SK-N-SH (cell line): Measurements from ENCODE around the gene IGF1R. TPM values are rescaled to one million over a fixed set of nuclear protein-coding genes. Genes with fewer than 3 reads are reported as not detected.

Experiments used
- CTCF ChIA-PET: fragments of 300-600, 350-600 bp; formaldehyde crosslinking; extraction: SDS; loops from one replicate; lab custom pipeline; 2021; lab: Yijun Ruan, JAX
- POLR2A ChIA-PET: fragments of 350-600 bp; sonication (Branson Sonifier 250); formaldehyde crosslinking; extraction: SDS; loops from one replicate; lab custom pipeline; 2020; ENCODE audit warnings: antibody characterized with exemption, inconsistent platforms; lab: Yijun Ruan, JAX
- DNase-seq: peaks from one replicate; pipeline ENCODE4 v3.0.0; 2012
- H2AFZ ChIP-seq: fragments of 200-600 bp; sonication (generic); 2 replicates; pipeline ENCODE4 v1.8.1; 2016; ENCODE audit warnings: antibody characterized with exemption, mild to moderate bottlenecking, low read depth
- H3F3A ChIP-seq: fragments of 200-600 bp; sonication (generic); replicated peaks from 2 replicates; pipeline ENCODE3; 2016; ENCODE audit warnings: antibody characterized with exemption, mild to moderate bottlenecking; ENCODE audit not compliant: insufficient read depth
- H3K27ac ChIP-seq, 2 experiments: fragments of 200-500 bp in 1 of 2; fragments of 200-600 bp in 1 of 2; sonication (Bioruptor generic) in 1 of 2; sonication (generic), shearing (Covaris generic) in 1 of 2; 2 replicates each; pipeline versions ENCODE4 v1.5.1 to v1.6.1; 2014 to 2016; ENCODE audit warnings: low read depth in 2 of 2, inconsistent platforms in 1 of 2, low read length in 1 of 2, mild to moderate bottlenecking in 1 of 2, mixed read lengths in 1 of 2
- H3K27me3 ChIP-seq: fragments of 200-600 bp; sonication (generic), shearing (Covaris generic); 2 replicates; pipeline ENCODE4 v1.6.1; 2016; ENCODE audit warnings: mixed run types; ENCODE audit not compliant: insufficient read depth
- H3K36me3 ChIP-seq, 2 experiments: fragments of 200-500 bp in 1 of 2; fragments of 200-600 bp in 1 of 2; sonication (Bioruptor generic) in 1 of 2; sonication (generic) in 1 of 2; replicated peaks in 1 of 2; 2 replicates each; pipeline versions ENCODE3 to v1.5.1; 2014 to 2016; ENCODE audit warnings: low read length in 1 of 2, mild to moderate bottlenecking in 1 of 2; ENCODE audit not compliant: insufficient read depth in 2 of 2, control insufficient read depth in 1 of 2
- H3K4me1 ChIP-seq, 2 experiments: fragments of 200-500 bp in 1 of 2; fragments of 200-600 bp in 1 of 2; sonication (Bioruptor generic) in 1 of 2; sonication (generic), shearing (Covaris generic) in 1 of 2; 2 replicates each; pipeline versions ENCODE4 v1.5.1 to v1.6.1; 2014 to 2016; ENCODE audit warnings: low read depth in 1 of 2, low read length in 1 of 2, mixed run types in 1 of 2; ENCODE audit not compliant: insufficient read depth in 2 of 2, control insufficient read depth in 1 of 2
- H3K4me2 ChIP-seq: fragments of 200-600 bp; sonication (generic), shearing (Covaris generic); 2 replicates; pipeline ENCODE4 v1.6.1; 2017; ENCODE audit warnings: mixed run types
- H3K4me3 ChIP-seq, 2 experiments: fragments of 200-500 bp in 1 of 2; fragments of 200-600 bp in 1 of 2; sonication (Bioruptor generic) in 1 of 2; sonication (generic), shearing (Covaris generic) in 1 of 2; 2 replicates each; pipeline versions ENCODE4 v1.5.1 to v1.8.1; 2014 to 2016; ENCODE audit warnings: low read depth in 2 of 2, inconsistent platforms in 1 of 2, low read length in 1 of 2, mild to moderate bottlenecking in 1 of 2, mixed read lengths in 1 of 2, moderate library complexity in 1 of 2
- H3K79me2 ChIP-seq: fragments of 200-600 bp; sonication (generic); 2 replicates; pipeline ENCODE4 v1.8.1; 2017; ENCODE audit warnings: mild to moderate bottlenecking; ENCODE audit not compliant: insufficient read depth
- H3K9ac ChIP-seq: fragments of 200-600 bp; sonication (generic); 2 replicates; pipeline ENCODE4 v1.6.1; 2017; ENCODE audit warnings: mixed run types
- H3K9me2 ChIP-seq: fragments of 200-600 bp; sonication (generic); 2 replicates; pipeline ENCODE4 v1.6.1; 2017; ENCODE audit warnings: mixed run types
- H3K9me3 ChIP-seq: fragments of 200-600 bp; sonication (generic); 2 replicates; pipeline ENCODE4 v1.6.1; 2017; ENCODE audit warnings: mixed run types, mild to moderate bottlenecking, moderate library complexity
- H4K20me1 ChIP-seq: fragments of 200-600 bp; sonication (generic); 2 replicates; pipeline ENCODE4 v1.6.1; 2017; ENCODE audit warnings: mild to moderate bottlenecking, mixed run types; ENCODE audit not compliant: insufficient read depth
- ELF1 ChIP-seq: IDR thresholded peaks from 2 replicates; pipeline ENCODE4 v1.4.0; 2012
- EP300 ChIP-seq, 2 experiments: IDR thresholded peaks; 2 replicates each; pipeline versions ENCODE4 v1.4.0 to v1.6.1; 2012; ENCODE audit warnings: borderline replicate concordance in 1 of 2, low read depth in 1 of 2, low read length in 1 of 2
- GABPA ChIP-seq: IDR thresholded peaks from 2 replicates; pipeline ENCODE4 v1.4.0; 2012; ENCODE audit warnings: low read depth, mild to moderate bottlenecking
- NRF1 ChIP-seq: IDR thresholded peaks from 2 replicates; pipeline ENCODE4 v1.6.1; 2012; ENCODE audit warnings: low read depth, mild to moderate bottlenecking, low read length
- POLR2AphosphoS5 ChIP-seq: IDR thresholded peaks from 2 replicates; pipeline ENCODE4 v1.6.1; 2012; ENCODE audit warnings: low read depth, low read length
- RAD21 ChIP-seq: IDR thresholded peaks from 2 replicates; pipeline ENCODE4 v1.6.1; 2012; ENCODE audit warnings: mild to moderate bottlenecking, low read length
- RCOR1 ChIP-seq: fragments of 150-350 bp; IDR thresholded peaks from 2 replicates; pipeline ENCODE4 v1.6.1; 2017; ENCODE audit warnings: antibody characterized with exemption, low read length
- RFX5 ChIP-seq: IDR thresholded peaks from 2 replicates; pipeline ENCODE4 v1.6.1; 2012; ENCODE audit warnings: mild to moderate bottlenecking, improper control_type of control experiment, low read length
- SIN3A ChIP-seq: IDR thresholded peaks from 2 replicates; pipeline ENCODE4 v1.6.1; 2012; ENCODE audit warnings: low read depth, mild to moderate bottlenecking, low read length, moderate library complexity, borderline replicate concordance
- SMC3 ChIP-seq: IDR thresholded peaks from 2 replicates; pipeline ENCODE4 v1.6.1; 2012; ENCODE audit warnings: low read depth, low read length, improper control_type of control experiment
- TAF1 ChIP-seq: IDR thresholded peaks from 2 replicates; pipeline ENCODE4 v1.6.1; 2012; ENCODE audit warnings: low read depth, mild to moderate bottlenecking, low read length, moderate library complexity, borderline replicate concordance
- YY1 ChIP-seq: IDR thresholded peaks from 2 replicates; pipeline ENCODE4 v1.4.0; 2012; ENCODE audit warnings: low read depth, mild to moderate bottlenecking
- WGBS: methylation state at CpG from one replicate; pipeline ENCODE4 v1.1.6; 2017; ENCODE audit warnings: low lambda C conversion rate; 5-methylcytosine and 5-hydroxymethylcytosine counted together
- polyA plus RNA-seq, 3 experiments: library from polyadenylated mRNA; depleted of rRNA; stranded (reverse); fragments of >200 nt; gene quantifications; 2 replicates each; pipeline ENCODE4 v1.2.3, GENCODE V29; 2012
- TF ChIP-seq, protein P1 (sequence below): IDR thresholded peaks from 2 replicates; pipeline ENCODE4 v1.4.0; 2012; ENCODE audit warnings: low read depth, borderline replicate concordance
- TF ChIP-seq, protein P2 (sequence below): IDR thresholded peaks from 2 replicates; pipeline ENCODE4 v1.4.0; 2012; ENCODE audit warnings: low read depth
- TF ChIP-seq, protein P3 (sequence below): fragments of 150-350 bp; IDR thresholded peaks from 2 replicates; pipeline ENCODE4 v1.6.1; 2017; ENCODE audit warnings: antibody characterized with exemption, low read length, low read depth, borderline replicate concordance

IGF1R gene
- polyA plus RNA-seq, 1 of the 3 experiments (the other 2 are of a cell fraction) = 9.5 TPM

DNA sequence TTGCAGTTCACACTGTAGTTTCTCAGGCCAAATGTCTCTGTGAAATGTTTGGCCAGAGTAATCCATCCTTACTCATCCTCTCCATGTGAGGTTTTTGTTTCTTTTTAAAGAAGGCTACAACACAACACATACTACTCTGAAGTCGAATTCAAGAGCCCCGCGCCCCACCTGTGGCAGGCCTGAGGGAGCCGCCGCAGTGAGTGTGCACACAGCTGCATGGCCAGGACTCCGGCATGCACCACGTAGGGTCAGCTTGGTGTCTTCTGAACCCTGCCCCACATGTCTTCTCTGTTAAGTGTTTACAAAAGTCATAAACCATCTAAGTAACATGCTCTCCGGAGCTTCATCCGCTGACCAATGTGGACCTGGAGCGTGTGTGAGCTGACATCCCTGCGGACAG lies 300.6 kb downstream of the IGF1R start:
- Histone ChIP-seq H3K9me3 (no peaks in the 10 kb centered on the region), H3F3A (no peaks in the 10 kb centered on the region), H3K79me2 (no peaks in the 10 kb centered on the region), H2AFZ (no peak overlapping the region), H3K4me2 (no peak overlapping the region), H3K36me3 (peaks cover 7 to 45% of the 10 kb centered on the region in 2 experiments), H3K27ac (no peak overlapping the region), H3K4me1 (peaks cover 0 to 3% of the 10 kb centered on the region in 2 experiments; a peak in 1 of 4 replicates), H3K27me3 (no peaks in the 10 kb centered on the region), H3K9ac (no peak overlapping the region), H3K9me2 (no peaks in the 10 kb centered on the region), H4K20me1 (no peaks in the 10 kb centered on the region), H3K4me3 (no peak overlapping the region)
- DNase-seq = no peak
- TF ChIP-seq, protein P1, sequence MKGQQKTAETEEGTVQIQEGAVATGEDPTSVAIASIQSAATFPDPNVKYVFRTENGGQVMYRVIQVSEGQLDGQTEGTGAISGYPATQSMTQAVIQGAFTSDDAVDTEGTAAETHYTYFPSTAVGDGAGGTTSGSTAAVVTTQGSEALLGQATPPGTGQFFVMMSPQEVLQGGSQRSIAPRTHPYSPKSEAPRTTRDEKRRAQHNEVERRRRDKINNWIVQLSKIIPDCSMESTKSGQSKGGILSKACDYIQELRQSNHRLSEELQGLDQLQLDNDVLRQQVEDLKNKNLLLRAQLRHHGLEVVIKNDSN = no peak
- no peak for TF ChIP-seq RCOR1
- TF ChIP-seq ELF1 = no peak
- TF ChIP-seq SIN3A = no peak
- no peak for TF ChIP-seq NRF1
- CTCF ChIA-PET = interaction anchor here (1.1 to 2.2 kb wide), 3 partner anchors 45 to 430 kb away, joined by 4 to 8 read pairs (median 6); no protein-coding TSS in a partner anchor
- POLR2A ChIA-PET = no interaction called here
- 88% methylated on average over 11 of the region's 11 CpGs for WGBS

GRCh38 chr15:98949624-98950023 lies 301.3 kb downstream of the IGF1R start:
- ChIA-PET CTCF (interaction anchor here (1.0 to 2.2 kb wide), 5 partner anchors 9 to 430 kb away, joined by 3 to 8 read pairs (median 4); no protein-coding TSS in a partner anchor), POLR2A (no interaction called here)
- Histone ChIP-seq H4K20me1 (no peaks in the 10 kb centered on the region), H3K36me3 (peaks cover 7 to 41% of the 10 kb centered on the region in 2 experiments), H3K4me2 (no peak overlapping the region), H3K9me3 (no peaks in the 10 kb centered on the region), H3K79me2 (no peaks in the 10 kb centered on the region), H3K4me1 (peaks cover 0 to 10% of the 10 kb centered on the region in 2 experiments; a peak in 1 of 4 replicates), H3K27me3 (no peaks in the 10 kb centered on the region), H3K27ac (no peak overlapping the region), H3K9ac (no peak overlapping the region), H3K4me3 (no peak overlapping the region), H3F3A (no peaks in the 10 kb centered on the region), H3K9me2 (no peaks in the 10 kb centered on the region), H2AFZ (no peak overlapping the region)
- TF ChIP-seq, protein P2, sequence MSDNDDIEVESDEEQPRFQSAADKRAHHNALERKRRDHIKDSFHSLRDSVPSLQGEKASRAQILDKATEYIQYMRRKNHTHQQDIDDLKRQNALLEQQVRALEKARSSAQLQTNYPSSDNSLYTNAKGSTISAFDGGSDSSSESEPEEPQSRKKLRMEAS = no peak
- TF ChIP-seq POLR2AphosphoS5 = no peak
- TF ChIP-seq, protein P1 = no peak
- DNase-seq = no peak
- 85% methylated on average over 6 of the region's 6 CpGs for WGBS

GRCh38 chr15:98950248-98950647 lies 301.9 kb downstream of the IGF1R start:
- Histone ChIP-seq H3K36me3 (peaks cover 3 to 36% of the 10 kb centered on the region in 2 experiments), H3K9ac (no peak overlapping the region)
- TF ChIP-seq RFX5 (no peak), EP300 (IDR thresholded peaks at IDR 0.05; ENCODE audit: borderline replicate concordance in 1 of 2, low read depth in 1 of 2, low read length in 1 of 2) (no peak), YY1 (no peak), RAD21 (no peak), TAF1 (no peak), SMC3 (no peak), RCOR1 (no peak), GABPA (no peak)
- TF ChIP-seq, protein P3, sequence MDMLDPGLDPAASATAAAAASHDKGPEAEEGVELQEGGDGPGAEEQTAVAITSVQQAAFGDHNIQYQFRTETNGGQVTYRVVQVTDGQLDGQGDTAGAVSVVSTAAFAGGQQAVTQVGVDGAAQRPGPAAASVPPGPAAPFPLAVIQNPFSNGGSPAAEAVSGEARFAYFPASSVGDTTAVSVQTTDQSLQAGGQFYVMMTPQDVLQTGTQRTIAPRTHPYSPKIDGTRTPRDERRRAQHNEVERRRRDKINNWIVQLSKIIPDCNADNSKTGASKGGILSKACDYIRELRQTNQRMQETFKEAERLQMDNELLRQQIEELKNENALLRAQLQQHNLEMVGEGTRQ = no peak
- TF ChIP-seq, all 33 proteins: peak for 0
- Histone ChIP-seq H3F3A (no peaks in the 10 kb centered on the region), H3K9me3 (no peaks in the 10 kb centered on the region), H3K4me1 (peaks cover 0 to 15% of the 10 kb centered on the region in 2 experiments; a peak in 1 of 4 replicates), H3K4me3 (no peak overlapping the region), H3K27ac (no peak overlapping the region), H2AFZ (no peak overlapping the region), H3K27me3 (no peaks in the 10 kb centered on the region), H3K79me2 (no peaks in the 10 kb centered on the region), H4K20me1 (no peaks in the 10 kb centered on the region), H3K4me2 (no peak overlapping the region), H3K9me2 (no peaks in the 10 kb centered on the region)
- ChIA-PET POLR2A (no interaction called here), CTCF (interaction anchor here (1.0 to 1.2 kb wide), 3 partner anchors 10 to 431 kb away, joined by 3 to 4 read pairs (median 3); no protein-coding TSS in a partner anchor)
- DNase-seq = no peak
